ENCODE measurements around the gene NOL8. TPM values are rescaled to one million over a fixed set of nuclear protein-coding genes. Genes with fewer than 3 reads are reported as not detected.

Gene NOL8
- total RNA-seq, 1 donor from 2014 or later: 18.2 TPM

DNA sequence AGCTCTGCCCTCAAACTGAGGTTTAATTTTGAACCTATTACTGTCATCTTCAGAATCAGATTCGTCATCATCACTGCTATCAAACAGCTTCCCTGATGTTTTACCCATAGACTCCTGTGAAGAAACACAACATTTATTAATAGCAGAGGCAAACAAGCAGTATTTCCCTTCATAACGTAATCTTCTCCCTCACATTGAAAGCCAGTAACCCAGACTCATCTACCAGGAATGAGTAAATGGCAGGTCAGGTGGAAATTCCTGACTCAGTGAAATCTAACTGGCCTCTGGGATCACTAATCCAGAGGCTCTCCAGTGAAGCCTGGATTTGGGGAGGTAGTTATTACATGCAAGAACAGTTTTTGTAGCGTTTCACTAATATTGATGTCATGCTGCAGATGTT is 14.6 kb downstream of the NOL8 start:
- no peak for DNase-seq

DNA sequence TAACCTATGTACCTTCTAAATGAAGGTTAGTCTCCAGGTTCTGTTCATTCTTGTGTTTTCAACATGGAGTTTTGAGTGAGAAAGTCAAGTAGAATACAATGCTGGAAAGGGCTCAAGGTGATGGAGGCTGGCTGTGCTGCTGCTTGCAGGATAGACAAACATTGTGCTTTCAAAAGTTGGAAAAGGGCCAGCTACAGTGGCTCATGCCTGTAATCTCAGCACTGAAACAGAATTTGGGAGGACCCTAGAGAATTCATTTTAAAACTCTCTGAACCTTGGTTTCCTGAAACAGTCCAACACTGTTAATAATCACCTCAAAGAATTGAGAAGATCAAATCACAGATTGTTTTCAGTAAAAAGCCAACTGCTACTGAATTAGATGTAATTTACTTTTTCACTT is 16.3 kb downstream of the NOL8 start:
- no peak for DNase-seq

DNA sequence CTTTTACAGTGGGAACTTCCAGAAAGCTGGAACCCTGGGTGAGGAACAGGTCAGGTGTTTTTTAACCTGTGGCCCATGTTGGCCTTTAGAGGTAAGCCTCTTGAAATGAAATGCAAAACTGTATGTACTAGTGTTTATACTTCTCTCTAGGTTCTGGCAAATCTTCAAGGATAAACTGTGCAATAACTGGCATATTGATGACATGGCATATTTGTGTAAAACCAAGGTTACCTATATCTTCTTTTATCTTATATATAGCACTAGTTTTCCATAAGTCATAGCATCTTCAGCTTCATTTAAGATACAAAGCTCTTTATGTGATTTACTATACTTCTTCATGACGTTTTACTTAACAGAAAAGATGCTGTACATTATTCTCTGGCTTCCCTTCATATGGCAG is 24.2 kb downstream of the NOL8 start:
- no peak for DNase-seq

- DNase-seq: no peak
Observed at GRCh38 chr9:92299116-92299515, 26.0 kb downstream of the NOL8 start.

DNA sequence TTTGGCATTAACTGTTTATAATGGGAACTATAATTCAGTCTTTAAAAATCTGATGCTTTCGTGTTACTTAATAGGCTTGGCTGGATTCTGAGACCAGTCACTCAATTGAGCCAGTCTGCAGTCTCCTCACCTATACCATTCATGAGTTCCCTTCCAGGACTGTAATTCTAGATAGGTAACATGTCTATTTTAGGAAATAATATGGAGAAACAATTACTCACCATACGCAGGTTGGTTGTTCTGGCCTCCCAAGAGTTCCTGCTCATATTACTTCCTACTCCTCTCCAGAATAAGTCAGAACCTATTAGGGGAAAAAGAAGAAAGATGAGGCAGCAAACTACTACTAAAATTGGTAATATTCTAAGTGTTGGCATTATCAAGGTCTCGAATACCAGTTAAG is 27.1 kb downstream of the NOL8 start:
- no peak for DNase-seq

DNA sequence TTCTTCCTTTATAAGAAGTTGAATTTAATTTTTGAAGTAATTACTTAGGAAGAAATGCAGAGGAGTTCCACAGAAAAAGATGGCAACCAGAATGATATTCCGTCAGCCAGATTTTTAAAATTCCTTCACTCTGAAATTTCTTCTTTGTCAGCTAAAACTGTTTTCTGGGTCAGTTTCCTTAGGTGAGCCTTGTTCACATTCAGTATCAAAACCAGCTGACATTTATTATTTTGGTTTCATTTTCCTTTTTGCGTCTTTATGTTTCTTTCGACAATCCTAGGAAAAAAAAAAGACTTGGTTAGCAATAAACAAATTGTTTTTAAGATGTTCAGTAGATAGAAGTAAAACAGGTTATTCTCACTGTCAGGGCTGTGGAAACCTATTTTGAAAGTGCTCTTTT is 27.5 kb downstream of the NOL8 start:
- no peak for DNase-seq

- DNase-seq: no peak
Observed at GRCh38 chr9:92295827-92296258, 29.3 kb downstream of the NOL8 start.

- DNase-seq: no peak
Observed at GRCh38 chr9:92295240-92295790, 29.8 kb downstream of the NOL8 start.

- DNase-seq: no peak
Observed at GRCh38 chr9:92294297-92294676, 30.9 kb downstream of the NOL8 start.

DNA sequence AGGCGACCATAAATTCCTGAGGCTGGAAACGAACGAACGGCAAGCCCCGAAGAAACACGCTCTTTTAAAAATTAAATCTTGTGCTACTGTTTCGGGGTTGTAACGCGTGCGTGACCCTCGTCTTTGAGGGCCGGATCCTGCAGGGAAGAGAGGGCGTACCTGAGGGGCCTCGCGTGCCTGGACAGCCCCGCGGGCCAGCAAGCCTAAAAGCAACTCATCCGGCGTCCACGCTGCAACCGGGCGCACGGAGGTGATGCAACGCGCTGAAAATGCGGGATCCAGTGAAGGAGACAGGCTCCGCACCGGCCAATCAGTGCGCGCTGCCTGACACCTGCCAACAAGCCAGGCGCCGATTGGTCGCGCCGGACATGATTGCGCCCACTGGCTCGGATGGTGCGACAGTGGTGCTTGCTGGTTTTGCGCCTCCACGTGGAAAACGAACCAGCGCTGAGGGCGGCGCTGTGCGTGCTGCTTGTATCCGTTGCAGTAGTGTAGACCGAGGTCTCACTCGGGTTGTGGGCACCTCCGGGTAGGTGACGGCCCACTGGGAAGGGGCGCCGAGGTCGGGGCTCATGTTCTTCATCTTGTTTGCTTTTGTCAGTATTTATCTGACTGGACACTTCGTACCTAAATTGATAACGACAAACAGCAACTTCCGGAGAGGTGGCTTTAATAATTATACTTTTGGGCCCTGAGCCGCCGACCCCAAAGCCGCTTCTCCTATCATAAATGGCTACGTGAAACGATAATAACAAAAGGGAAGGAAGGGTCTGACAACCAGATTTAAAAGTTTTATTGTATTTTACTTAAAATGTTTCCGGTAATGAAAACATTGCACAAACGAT is 31.5 kb downstream of the NOL8 start, which contains the start of gene IARS1:
Gene IARS1, minus strand, starts transcription at position 246 of the 845 bp plus-strand sequence. CDS start 4,278 bp downstream, outside the sequence.
- peak; percentile 98 for DNase-seq

DNA sequence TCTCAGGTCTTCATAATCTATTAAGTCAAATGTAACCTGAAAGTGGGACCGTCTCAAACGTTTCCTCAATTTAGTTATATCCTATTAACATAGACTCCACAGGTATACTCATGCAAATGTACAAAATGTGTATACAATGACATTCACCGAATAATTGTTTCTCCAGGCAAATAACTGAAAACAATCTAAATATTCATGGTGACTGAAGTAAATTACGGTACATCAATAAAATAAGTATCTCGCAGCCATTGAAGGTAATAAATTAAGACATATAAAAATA is 32.1 kb downstream of the NOL8 start:
- no peak for DNase-seq

GRCh38 chr9:92292338-92293074 is 32.6 kb downstream of the NOL8 start:
- no peak for DNase-seq

GRCh38 chr9:92291577-92291976 is 33.6 kb downstream of the NOL8 start:
- no peak for DNase-seq

DNA sequence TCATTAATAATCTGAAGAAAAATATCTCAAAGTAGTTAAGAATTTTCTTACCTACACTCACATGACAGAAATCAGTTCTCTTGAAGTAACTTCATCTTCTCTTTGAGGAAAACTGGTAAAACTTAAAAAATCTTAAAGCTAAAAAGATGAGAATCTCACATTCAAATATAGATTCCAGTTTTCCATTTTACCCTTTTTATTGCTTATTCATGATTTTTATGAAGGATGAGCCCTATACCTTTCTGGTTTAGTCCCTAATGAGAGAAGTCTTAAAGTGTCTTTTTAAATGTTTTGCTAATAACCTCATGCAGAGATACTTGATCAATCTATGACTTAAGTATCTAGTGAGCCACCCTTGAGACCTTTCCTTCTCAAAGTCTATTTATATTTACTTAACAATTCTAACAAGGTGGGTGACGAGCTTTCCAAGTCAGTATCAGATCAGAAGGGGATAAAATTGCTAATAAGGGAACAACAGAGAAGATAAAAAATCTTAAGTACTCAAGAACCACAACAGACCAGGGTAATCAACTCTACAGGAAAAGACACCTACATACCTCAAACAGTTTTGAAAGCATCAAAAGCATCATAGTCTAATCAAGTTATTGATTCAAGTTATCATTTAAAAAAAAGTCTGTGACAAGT is 34.2 kb downstream of the NOL8 start:
- DNase-seq: no peak

GRCh38 chr9:92289708-92290390 is 35.3 kb downstream of the NOL8 start:
- no peak for DNase-seq

DNA sequence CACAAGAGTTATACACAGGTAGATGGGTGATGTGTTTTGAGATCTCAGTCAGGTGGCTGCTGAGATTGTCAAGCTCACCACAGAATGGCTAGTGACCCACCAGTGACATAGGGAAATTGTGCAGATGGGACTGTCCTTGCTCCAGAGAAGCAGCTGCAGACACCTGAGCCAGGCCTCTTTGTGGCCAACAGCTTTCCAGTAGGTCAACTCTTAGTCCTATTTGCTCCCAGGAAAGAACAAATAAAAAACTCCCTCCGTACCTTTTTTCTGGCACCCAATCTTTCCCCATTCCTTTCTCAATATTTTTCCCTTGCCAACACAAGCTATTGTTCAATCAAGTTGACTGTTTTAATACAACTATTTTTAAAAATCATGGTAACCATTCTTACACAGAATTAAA is 45.8 kb downstream of the NOL8 start:
- no peak for DNase-seq

DNA sequence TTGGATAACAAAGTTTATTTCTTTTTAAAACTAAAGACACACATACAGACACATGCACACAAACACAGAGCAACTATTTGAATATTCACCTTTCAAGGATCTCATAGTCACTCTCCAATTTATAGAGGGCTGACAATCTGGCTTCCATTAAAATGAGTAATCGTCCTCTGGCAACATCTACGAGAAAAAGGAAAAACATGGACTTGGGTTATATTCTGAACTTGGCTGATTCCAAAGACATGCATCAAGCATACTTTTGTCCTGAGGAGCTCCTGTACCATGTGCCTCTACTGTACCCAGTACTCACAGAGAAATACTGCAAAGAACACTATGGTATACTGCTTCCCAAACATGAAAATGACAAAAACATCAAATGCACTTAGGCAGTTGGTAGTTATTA is 47.0 kb downstream of the NOL8 start:
- no peak for DNase-seq

DNA sequence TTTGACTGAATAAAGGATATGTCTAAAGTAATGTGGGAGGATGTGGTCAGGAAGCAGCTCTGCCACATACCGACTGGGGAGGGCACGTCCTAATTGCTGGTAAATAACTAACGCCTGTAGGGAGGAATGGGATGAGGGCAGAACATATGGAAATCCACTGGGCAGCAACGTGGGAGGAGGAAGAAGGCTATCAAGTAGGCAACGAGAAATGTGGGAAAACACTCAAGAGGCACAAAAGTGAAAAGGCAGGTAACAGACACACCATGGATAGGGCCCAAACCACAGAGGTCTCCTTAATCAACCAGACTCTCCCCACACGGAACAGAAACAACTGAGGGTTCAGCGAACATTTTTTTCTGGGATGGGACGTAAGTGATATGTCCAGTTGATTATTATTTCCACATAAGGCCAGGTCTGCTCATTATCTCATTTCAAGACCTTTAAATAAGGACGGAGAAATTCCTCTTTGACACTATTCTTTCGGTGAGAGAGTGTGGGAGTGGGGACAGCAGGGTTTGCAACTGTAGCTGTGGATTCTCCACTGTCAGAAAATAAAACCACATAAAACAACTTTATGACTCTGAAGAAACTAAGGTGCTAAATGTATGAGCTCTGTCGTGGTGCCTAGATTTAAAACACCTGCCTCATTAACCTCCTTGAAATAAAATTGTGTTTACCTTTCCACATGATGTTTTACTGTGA is 48.7 kb downstream of the NOL8 start:
- DNase-seq: no peak

DNA sequence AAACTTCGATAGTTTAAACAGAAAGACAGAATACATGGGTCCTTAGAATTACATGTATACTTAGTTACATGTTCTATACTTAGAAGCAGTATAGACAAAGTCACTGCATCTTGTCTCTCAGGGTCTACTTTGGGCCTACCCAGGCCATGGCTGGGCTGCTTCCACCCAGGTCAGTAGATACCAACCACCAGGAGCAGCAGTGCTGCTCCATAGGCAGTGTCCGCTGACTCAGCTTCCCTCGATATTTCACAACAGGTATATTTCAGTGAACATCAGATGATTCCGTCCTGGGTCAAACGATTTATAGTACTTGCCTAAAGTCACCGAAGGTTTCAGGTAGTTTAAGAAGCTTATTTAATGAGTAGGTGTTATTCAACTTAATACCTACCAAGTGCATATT is 49.6 kb downstream of the NOL8 start:
- no peak for DNase-seq

GRCh38 chr9:92270511-92270910 is 54.6 kb downstream of the NOL8 start:
- DNase-seq: peak; percentile 5

- no peak for DNase-seq
Observed at GRCh38 chr9:92266486-92266885, 58.7 kb downstream of the NOL8 start.

GRCh38 chr9:92265154-92265553 is 60.0 kb downstream of the NOL8 start:
- no peak for DNase-seq

Data from occipital lobe (tissue), 2 donors.